Activated CD4-positive, CD25-positive, alpha-beta regulatory T cell treated with anti-CD3 and anti-CD28 coated beads, Interleukin-2, amount 50 U/mL, for 16 hours (primary cell): Measurements from ENCODE around the gene TBX2.

Experiments
- DNase-seq: peaks from one replicate; pipeline ENCODE4 v3.0.0-alpha.2; 2020; ENCODE audit warnings: low read depth, low spot score

Gene TBX2

GRCh38 chr17:61453566-61454380 lies 54.1 kb downstream of the TBX2 start:
- no peak for DNase-seq

GRCh38 chr17:61454381-61455323 lies 55.0 kb downstream of the TBX2 start:
- DNase-seq = no peak

- DNase-seq = no peak
Measured at GRCh38 chr17:61455324-61456060, 55.8 kb downstream of the TBX2 start.

GRCh38 chr17:61456061-61456681 lies 56.5 kb downstream of the TBX2 start:
- no peak for DNase-seq

GRCh38 chr17:61456688-61457225 lies 57.1 kb downstream of the TBX2 start:
- DNase-seq = no peak

- DNase-seq = no peak
Measured at GRCh38 chr17:61457226-61457983, 57.8 kb downstream of the TBX2 start.

GRCh38 chr17:61458000-61458399 lies 58.4 kb downstream of the TBX2 start:
- no peak for DNase-seq

GRCh38 chr17:61458421-61459141 lies 58.9 kb downstream of the TBX2 start:
- no peak for DNase-seq
